HG03354 (cell line): ENCODE results near the gene YARS1.

Source experiments
- ATAC-seq: cut with Tn5 transposase; IDR thresholded peaks from one replicate; pipeline ENCODE4 v1.9.1; 2021; ENCODE audit warnings: mild to moderate bottlenecking; ENCODE audit not compliant: unreplicated experiment, poor library complexity, severe bottlenecking

YARS1 gene

DNA sequence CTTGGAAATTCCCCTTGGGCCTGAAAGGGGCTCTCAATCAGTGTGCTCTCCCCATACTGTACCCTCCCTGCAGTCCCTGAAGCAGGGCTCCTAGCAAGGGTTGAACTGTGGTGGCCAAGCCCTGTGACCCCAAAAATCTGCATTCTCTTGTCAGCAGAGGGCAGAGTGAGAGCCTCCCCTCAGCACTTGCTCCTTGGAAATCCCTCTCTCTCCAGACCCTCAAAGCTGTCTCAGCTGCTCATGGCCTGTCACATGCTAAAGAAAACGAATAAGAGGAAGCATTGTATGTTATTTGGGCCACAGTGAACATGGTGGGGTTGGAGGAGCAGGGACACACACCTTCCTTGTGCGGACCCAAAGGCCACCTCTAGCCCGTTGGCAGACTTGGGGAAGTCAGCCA lies 67.4 kb downstream of the YARS1 start:
- ATAC-seq: no peak

DNA sequence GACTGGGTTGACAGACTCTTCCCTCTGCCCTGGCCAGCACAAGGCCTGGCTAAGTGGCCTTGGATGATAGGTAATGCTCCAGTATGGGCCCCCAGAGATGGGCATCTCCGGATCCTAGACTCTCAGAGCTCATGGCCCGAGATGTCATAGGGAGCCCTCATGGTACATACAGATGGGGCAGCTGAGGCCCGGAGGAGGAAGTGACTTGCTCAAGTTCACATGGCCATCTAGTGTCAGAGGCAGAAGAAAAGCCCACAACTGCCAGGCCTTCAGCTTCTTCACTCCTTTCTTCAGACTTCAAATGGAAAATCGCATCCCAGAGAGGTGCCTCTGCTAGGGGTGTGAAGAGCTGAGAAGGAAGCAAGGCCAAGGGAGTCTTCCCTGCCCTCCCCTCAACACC lies 67.8 kb downstream of the YARS1 start:
- no peak for ATAC-seq

DNA sequence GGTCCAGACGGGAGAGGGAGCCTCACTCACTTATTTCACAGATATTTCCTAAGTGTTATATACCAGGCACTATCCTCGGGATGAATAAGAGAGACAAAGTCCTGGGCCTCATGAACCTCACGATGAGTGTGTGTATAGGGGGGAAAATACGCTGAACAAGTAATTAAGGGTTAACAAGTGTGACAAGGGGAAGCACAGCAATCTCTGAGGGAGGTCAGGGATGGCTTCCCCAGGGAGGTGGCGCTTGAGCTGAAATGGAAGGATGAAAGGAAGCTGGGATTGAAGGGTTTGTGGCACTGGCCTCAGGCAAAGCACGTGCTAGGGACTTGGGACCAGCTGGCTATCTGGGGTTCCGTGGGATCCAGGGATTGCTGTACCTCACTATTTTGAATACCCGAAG lies 68.2 kb downstream of the YARS1 start:
- no peak for ATAC-seq

DNA sequence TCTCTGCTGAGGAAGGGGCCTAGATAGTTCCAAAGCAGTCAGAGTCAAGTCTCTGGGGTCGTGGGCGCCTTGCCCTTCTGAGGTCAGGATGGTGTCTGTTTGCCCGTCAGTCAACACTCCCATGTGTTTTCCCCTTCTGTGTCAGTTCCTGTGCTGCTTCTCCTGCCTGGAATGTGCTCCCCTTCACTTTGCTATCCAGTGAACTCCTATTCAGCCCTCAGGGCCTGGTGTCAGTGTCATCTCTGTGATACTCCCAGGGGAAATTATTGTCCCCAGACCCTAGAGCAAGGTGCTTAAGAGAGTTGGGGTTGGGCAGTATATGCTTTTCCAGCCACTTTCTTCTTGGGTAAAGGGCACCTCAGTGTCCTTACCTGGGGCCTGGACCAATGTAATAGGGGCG lies 68.8 kb downstream of the YARS1 start:
- ATAC-seq: no peak

DNA sequence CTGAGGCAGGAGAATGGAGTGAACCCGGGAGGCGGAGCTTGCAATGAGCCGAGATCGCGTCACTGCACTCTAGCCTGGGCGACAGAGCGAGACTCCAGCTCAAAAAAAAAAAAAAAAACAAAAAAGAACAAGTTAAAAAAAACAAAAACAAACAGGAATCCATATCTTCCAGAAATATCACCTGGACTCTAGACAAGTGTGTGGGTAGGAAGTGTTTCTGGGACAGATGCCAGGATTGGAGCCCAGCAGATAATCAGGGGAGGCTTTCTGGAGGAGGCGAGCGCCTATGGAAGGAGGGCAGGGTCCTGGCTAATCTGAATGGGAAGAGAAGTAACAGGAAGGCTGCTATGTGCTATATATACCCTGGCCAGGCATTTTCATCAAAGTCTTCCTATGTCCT lies 71.0 kb downstream of the YARS1 start:
- no peak for ATAC-seq

DNA sequence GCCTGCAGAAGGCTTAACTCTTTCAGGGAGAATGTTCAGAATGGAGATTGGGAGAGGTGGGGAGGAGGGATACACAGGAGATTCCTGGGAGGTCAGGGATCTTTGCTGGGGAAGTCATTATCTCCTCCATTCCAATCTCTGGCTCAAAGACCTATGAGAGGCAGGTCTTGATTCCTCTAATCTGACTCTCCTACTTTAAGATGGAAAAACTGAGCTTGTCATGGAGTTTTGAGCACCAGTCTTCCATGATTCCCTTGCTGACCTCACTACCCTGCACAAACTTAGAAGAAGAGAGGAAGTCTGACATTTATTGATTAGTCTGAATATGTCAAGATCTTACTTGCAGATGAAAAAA lies 73.1 kb downstream of the YARS1 start:
- ATAC-seq: no peak

DNA sequence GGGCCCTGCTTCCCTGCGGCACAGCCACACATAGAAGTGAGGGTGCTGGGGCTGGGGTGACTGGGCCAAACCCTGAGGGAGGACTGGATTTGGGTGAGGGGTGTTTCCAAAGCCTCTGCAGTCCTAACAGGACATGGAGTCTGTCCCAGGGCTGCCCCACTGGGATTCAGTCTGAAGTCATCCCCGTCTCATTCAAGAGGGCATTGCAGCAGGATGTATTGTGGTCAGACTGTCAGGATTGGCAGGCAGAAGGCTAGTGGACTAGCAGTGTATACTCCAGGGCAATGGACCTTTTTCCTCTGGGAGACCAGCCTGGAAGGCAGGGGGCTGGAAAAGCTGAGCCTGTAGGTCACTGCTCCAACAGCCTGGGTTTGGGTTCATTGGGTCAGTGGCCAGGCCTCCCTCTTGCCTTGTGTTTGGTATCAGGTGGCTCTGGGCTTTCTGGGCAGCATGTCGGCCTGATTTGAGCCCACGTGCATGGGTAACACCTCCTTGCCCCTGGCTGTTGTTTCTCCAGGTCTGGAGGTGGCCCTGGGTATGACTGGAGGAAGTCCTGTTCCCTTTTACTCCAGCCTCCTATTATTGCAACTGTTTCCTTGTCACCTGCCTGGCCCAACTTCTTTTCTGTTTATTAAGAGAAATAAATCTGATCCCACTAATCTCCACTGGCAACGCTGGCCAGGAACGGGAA lies 73.6 kb downstream of the YARS1 start:
- ATAC-seq: no peak

DNA sequence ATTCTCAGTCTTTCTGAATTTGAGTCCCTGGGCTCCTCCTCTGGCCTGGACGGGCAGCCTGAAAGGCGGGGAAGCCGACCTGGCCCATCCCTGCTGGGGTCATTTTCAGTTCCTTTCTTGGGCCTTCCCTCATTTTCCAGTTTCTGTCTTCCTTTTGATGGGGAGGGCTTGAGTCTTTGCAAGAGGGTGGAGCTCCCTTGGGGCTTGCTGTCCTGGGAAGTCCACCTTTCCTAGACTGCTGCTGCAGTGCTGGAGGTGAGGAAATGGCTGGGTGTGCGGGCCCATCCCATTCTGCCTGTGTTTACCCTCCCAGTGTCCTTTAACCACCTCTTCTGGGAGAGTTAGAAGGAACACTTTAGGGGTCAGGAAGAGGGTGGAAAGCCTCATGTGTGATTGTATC lies 74.2 kb downstream of the YARS1 start:
- ATAC-seq: no peak

DNA sequence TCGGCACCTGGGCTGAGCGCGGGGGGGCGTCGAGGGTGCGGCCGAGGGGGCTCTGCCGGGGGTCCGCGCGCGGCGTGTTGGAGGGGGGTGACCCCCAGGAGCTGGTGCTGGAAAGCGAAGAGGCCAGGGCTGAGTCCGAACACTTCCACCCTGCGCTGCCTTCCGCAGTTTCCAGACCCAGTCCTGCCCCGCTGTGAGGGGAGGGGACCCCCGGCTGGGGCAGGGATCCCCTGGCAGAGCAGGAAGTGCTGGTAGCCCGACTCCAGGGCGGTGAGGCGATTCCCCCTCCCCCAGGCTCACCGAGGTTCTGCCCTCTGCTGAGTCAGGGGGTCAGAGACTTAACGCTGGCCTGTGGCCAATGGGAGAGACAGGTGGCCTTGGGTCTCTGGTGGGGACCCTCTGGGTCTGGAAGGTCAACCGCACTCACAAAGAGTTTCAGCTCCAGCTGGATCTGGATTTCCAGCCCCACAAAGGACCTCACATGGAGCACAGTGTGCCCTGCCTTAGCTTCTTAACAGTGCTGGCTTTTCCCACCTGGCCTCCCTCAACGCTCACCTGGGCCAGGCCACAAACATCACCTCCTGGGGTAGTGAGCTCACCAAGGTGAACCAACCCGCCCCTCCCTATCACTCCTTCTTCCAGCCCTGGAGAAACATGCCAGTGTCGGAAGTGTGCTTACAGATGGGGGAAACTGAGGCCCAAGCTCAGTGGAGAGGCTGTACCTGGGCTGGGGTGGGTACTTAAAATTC lies 74.8 kb downstream of the YARS1 start:
- ATAC-seq: no peak

DNA sequence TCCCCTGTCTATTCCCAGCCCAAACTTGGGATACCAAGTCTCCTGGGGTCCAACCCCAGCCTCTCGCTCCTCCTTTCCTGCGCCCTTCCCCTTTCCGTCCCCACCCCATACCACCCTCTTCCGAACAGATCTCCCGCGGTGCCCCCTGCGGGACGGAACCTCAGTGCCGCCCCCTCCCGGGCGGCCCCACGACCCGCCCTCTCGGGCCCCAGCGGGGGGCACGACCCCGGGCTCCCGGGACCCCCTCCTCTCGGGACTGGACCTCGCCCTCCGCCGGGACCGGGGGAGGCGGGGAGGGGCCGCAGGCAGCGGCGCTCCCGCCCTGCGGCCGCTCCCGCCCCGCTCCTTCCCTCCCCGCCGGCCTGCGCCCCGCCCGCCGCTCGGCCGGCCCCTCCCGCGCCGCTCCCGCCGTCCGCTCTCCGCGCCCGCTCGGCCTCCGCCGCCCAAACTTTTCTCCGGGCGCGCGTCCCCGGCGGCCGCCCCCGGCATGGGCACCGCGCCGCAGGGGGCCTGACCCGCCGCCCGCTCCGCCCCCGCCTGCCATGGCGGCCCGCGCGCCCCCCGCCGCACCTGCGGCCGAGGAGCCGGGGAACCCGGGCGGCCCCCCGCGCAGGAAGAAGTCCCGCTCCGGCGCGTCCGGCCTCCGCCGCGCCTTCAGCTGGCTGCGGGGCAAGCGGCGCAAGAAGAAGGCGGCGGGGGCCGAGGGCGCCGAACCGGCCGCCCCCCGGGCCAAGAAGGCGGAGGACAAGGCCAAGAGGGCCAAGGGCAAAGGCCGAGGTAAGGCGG lies 75.6 kb downstream of the YARS1 start:
- no peak for ATAC-seq

DNA sequence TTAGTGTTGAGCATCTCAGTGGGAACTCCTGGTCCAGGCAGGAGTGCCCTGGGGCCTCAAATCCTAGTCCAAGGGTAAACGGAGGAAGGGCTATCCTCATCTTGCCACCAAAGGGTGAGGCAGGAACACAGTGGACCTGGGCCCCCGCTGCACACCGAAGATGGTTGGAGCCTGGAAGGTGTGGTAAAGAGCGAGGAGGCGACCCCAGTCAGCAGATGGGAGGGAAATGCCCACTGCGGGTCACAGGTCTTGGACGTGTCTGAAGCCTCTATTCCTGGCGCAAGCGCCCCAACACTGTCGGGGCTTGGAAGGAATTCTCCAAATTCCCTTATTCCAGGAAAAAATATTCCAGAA lies 76.1 kb downstream of the YARS1 start:
- ATAC-seq: no peak

DNA sequence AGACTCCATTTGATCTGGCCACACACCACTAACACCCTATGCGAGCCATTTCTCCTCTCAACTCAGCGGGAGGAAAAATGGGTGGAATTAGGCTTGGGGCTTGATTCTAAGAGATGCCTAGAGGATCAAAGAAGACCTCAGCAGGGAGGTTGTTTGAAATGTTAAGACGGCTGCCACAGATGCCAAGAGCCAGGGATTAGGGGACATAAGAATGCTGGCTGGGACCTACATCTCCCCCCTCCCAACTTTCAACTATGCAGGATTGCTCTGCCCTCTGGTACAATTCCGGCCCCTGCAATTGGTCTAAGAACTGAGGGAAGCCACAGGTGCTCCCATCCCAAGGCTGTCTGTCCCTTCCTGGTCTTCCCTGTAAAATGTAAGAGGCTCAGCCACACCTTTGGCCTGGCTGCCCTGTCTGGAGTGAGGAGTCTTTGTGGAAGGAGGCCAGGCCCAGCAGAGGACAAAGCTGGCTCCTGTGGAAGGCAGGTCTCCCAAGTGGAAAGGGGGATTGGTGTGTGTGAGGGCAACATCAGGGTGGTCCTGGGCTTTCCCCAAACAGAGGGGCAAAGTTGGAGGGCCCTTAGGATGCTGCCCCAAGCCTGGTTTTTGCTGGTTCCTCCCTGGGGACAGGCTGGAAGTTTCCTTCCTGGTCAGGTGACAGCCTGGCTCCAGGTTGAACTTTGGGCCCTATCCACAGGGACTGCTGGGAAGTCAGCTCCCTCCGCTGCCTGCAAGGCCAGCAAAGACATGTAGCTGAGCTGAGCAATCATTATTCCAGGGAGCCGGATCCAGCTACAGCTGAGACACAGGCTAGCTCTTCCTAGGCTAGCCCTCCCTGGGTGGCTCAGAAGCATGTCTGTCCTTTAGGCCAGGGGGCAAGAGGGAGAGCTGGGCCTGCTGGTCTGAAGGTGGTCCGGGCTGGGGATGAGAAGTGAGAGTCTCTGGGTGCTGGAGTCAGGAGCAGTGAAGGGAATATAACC lies 80.1 kb downstream of the YARS1 start:
- no peak for ATAC-seq

DNA sequence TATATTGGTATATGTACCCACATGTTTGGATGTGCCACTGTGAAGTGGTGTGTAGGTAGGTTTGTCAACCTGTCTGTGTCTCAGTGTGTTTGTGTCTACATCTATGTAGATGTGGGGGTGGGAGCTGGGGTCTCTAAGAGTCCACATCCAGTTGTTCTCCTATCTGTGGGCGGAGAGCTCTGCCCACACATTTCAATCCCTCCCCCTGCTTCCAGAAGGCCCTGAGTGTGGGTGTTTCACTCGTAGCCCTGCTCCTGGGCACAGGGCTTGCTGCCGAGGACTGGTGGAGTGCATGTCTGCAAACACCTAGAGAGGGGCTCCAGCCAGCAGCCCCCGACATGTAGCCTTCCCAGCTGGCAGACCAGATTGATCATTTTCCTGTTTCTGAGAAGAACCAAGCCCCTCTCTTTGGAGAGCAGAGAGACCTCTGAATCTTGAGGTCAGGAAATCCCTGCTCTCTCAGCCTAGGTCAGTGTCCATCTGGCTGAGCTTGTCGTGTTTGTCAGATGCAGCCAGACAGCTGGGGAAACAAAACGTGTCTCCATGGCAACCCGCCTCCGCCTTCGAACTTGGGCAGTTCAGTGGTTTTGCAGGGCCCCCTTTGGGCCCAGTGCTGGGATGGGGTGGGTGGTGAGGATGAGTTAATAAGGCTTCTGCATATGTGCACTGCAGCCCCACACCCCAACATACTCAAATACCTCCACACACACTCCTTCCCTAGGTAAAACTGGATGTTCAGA lies 83.4 kb downstream of the YARS1 start:
- no peak for ATAC-seq

DNA sequence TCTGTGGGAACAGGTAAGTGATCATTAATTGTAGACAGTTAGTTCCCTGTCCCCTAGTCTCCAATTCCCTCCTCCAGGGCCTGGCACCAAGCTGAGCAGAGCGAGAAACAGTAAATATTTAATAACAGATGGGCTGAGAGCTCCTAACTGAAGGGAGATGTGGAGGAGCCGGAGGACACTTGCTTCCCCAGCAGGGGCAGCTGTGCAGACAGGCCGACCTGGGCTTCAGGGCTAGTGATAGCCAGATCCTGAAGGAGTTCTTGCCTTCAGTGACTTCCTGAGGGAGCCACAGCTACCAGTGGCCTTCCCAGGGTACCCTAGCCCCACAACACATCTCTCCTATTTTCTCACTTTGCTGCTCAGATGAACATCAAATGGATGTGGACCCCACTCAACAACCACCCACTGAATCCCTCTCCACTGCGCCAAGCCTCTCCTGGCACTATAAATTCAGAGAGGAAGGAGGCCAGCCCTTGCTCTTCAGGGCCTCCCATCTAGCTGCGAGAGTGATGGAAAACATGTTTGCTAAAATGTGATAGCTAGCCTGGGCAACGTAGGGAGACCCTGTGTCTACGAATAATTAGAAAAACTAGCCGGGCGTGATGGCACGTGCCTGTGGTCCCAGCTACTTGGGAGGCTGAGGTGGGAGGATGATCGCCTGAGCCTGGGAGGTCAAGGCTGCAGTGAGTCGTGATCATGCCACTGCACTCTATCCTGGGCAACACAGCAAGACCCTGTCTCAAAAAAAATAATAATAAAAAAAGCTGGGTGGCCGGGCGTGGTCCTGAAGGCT lies 87.7 kb downstream of the YARS1 start:
- no peak for ATAC-seq

DNA sequence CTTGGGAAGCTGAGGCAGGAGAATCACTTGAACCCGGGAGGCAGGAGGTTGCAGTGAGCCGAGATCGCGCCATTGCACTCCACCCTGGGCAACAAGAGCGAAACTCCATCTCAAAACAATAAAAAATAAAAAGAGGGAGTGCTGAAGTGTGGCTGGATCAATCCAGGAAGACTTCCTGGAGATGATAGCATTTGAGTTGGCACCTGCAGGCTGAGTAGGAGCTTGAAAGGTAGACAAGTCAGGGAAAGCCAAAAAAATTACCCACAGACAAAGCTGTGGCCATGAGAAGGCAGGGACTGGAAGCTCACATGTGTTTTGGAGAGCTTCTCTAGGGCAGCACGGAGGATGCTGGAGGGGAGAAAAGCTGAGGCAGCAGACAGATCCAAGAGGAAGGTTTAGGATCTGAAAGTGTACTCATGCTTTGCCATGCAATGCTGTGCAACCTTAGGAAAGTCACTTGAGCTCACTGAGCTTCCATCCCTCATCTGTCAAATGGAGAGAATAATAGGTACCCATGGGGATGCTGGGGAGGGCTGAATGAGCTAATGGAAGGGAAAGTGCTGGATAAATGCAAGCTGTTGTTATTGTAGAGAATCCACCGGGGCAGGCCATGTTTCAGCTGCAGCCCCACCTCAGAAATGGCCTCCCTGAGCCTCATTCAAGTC lies 88.6 kb downstream of the YARS1 start:
- ATAC-seq: no peak

DNA sequence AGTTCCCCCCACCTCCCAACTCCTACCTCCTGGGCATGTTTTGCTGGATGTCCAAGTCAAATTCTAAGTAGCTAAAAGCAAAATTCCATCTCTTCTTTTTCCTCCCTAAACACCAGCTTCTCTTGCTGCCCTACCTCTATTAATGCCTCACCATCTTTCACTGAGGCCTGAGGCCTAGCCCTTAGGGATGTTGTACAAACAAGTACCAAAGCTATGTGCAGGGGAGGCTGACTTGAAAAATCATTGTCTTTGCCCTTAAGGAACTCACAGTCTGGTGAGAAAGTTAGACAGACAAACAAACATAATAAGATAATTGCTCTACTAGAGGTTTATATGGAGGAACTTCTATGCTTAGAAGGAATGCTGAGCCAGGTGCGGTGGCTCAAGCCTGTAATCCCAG lies 89.3 kb downstream of the YARS1 start:
- no peak for ATAC-seq

DNA sequence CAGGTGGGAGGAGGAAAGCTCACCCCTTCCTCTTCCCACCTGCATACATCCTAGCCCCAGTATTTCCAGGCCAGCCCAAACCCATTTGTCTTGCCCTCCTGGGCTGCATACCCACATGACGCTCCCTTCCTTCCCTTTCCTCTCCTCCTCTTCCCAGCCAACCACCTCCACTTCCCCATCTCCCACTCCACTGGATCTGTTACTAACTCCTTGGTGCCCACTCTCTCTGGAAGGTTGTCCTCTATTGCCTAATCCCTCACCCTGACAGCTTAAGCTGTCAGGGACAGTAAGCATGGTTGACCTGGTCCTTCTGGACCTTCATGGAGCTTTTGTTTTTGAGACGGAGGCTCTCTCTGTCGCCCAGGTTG lies 91.6 kb downstream of the YARS1 start:
- ATAC-seq: no peak
